VCaP (cell line): ENCODE data around the gene LIN9.

Experiments
- H3K27ac ChIP-seq: fragments of 450-650 bp; 2 replicates; pipeline ENCODE4 v1.5.1; 2017
- CTCF ChIP-seq: fragments of 450-650 bp; conservative IDR thresholded peaks from 2 replicates; pipeline ENCODE4 v1.5.1; 2017; ENCODE audit warnings: mild to moderate bottlenecking, moderate library complexity

LIN9 gene

GRCh38 chr1:226306425-226306824, 2.5 kb downstream of the LIN9 start:
- no peak overlapping the region for H3K27ac ChIP-seq
- TF ChIP-seq CTCF = no peak

- TF ChIP-seq CTCF = no peak
- no peak overlapping the region for H3K27ac ChIP-seq
Measured at GRCh38 chr1:226305184-226305583, 3.8 kb downstream of the LIN9 start.

- no peak for TF ChIP-seq CTCF
- no peak overlapping the region for H3K27ac ChIP-seq
Measured at GRCh38 chr1:226304291-226304955, 4.5 kb downstream of the LIN9 start.

- no peak for TF ChIP-seq CTCF
- H3K27ac ChIP-seq = no peak overlapping the region
Measured at GRCh38 chr1:226302731-226303130, 6.2 kb downstream of the LIN9 start.

GRCh38 chr1:226296911-226297310, 12.1 kb downstream of the LIN9 start:
- H3K27ac ChIP-seq = no peak overlapping the region
- no peak for TF ChIP-seq CTCF

- no peak for TF ChIP-seq CTCF
- no peak overlapping the region for H3K27ac ChIP-seq
Measured at GRCh38 chr1:226293553-226293920, 15.4 kb downstream of the LIN9 start.

GRCh38 chr1:226292874-226293552, 16.0 kb downstream of the LIN9 start:
- no peak overlapping the region for H3K27ac ChIP-seq
- no peak for TF ChIP-seq CTCF
